Fibroblast of mammary gland (primary cell): ENCODE measurements around the gene ID3.

Source experiments
- DNase-seq: peaks from one replicate; pipeline ENCODE4 v3.0.0-alpha.2; 2010; ENCODE audit warnings: low read depth
- H3K4me3 ChIP-seq: 2 replicates; pipeline ENCODE4 v1.5.1; 2011; ENCODE audit warnings: low read depth, mild to moderate bottlenecking, low read length, moderate library complexity; ENCODE audit not compliant: control insufficient read depth
- TF ChIP-seq, protein P1 (sequence below): conservative IDR thresholded peaks from 2 replicates; pipeline ENCODE4 v1.5.1; 2011; ENCODE audit warnings: low read depth, low read length, inconsistent platforms; ENCODE audit not compliant: control insufficient read depth, insufficient read depth

The ID3 gene

GRCh38 chr1:23537296-23537973, 21.9 kb downstream of the ID3 start:
- no peak overlapping the region for H3K4me3 ChIP-seq
- peak; percentile 77 for DNase-seq
- TF ChIP-seq, protein P1, sequence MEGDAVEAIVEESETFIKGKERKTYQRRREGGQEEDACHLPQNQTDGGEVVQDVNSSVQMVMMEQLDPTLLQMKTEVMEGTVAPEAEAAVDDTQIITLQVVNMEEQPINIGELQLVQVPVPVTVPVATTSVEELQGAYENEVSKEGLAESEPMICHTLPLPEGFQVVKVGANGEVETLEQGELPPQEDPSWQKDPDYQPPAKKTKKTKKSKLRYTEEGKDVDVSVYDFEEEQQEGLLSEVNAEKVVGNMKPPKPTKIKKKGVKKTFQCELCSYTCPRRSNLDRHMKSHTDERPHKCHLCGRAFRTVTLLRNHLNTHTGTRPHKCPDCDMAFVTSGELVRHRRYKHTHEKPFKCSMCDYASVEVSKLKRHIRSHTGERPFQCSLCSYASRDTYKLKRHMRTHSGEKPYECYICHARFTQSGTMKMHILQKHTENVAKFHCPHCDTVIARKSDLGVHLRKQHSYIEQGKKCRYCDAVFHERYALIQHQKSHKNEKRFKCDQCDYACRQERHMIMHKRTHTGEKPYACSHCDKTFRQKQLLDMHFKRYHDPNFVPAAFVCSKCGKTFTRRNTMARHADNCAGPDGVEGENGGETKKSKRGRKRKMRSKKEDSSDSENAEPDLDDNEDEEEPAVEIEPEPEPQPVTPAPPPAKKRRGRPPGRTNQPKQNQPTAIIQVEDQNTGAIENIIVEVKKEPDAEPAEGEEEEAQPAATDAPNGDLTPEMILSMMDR: no peak

GRCh38 chr1:23533246-23534023, 25.9 kb downstream of the ID3 start:
- no peak overlapping the region for H3K4me3 ChIP-seq
- TF ChIP-seq, protein P1: no peak
- no peak for DNase-seq

DNA sequence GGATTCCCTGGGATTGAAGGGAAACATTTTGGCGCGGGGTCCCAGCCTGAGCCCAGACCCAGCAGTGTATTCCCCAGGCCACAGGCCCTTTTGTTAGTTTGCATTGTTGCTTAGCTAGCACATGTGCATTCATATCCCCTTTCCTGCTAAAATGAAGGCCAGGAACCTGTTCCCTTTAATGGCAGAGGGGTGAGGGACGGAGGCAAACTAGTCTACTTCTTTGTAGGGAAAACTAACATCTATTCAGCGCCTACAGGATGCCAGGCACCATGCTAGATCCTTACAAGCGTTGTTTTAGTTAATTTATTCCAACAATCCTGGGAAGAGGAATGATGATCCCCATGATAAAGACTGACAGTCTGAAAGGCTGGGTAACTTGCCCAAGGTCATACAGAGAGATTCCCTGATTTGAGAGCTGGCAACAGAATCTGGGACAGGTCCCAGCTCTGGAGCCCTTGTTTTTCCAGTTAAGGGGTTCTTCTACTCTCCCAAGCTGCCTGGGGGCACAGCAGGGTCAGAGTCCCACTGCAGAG, 27.7 kb downstream of the ID3 start:
- peak overlapping the region; percentile 34 for H3K4me3 ChIP-seq
- TF ChIP-seq, protein P1: no peak
- DNase-seq: no peak

DNA sequence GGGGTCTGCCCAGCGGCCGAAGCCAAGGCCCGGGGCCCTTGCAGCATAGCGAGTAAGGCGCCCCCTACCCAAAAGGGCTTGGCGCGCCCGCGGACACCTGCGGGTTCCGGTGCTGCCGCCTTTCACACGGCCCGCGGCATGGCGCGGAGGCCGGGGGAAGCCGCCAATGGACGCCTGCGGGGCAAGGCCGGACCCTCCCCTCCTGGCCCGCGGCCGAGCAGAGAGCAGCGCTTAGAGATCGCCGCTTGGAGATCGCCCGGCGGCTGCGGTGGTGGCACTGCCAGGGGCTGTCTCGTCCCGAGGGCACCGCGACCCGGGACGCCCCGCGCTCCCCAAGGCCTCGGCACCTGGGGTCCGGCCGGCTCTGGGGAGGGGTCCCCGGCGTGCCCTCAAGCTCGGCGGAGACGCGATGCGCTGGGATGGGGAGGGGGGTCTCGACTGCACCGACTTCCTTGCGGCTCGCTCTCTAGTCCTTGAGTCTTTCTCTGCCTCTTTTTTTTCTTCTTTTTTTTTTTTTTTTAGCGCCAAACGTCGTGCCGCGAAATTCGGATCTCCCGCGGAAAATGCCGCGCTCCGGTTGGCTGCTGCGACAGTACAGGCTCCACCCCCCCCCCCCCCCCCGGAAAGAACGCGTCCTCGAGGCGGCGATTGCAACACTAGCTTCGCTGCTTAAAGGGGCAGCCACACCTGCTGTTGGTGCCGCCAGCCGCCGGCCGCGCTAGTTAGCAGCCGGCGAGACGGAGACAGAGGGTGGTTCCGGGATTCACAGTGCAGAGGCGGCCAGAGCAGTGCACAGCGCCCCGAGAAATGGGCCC, 28.3 kb downstream of the ID3 start, which contains the start of gene E2F2:
TSS of gene E2F2 (minus strand) at position 487 of the 815 bp plus-strand sequence. CDS start at position 47, 440 bp downstream.
- peak within 1 kb of the TSS; percentile 57 for H3K4me3 ChIP-seq
- TF ChIP-seq, protein P1: no peak
- peak; percentile 77 for DNase-seq

- peak overlapping the region; percentile 57 for H3K4me3 ChIP-seq
- no peak for DNase-seq
- TF ChIP-seq, protein P1: no peak
Observed at GRCh38 chr1:23530087-23530746, 29.1 kb downstream of the ID3 start.
